ENCODE data around the gene COL18A1.

Gene COL18A1

GRCh38 chr21:45457161-45457831, 52.3 kb downstream of the COL18A1 start:
- DNase-seq: no peak

- DNase-seq: no peak
Measured at GRCh38 chr21:45457832-45458172, 52.8 kb downstream of the COL18A1 start.

- DNase-seq: no peak
Measured at GRCh38 chr21:45458281-45459170, 53.6 kb downstream of the COL18A1 start.

- no peak for DNase-seq
Measured at GRCh38 chr21:45459171-45460010, 54.4 kb downstream of the COL18A1 start.

- no peak for DNase-seq
Measured at GRCh38 chr21:45460011-45460565, 55.1 kb downstream of the COL18A1 start.

- DNase-seq: no peak
Measured at GRCh38 chr21:45460611-45461368, 55.8 kb downstream of the COL18A1 start.

- no peak for DNase-seq
Measured at GRCh38 chr21:45461369-45461750, 56.4 kb downstream of the COL18A1 start.

- DNase-seq: no peak
Measured at GRCh38 chr21:45461806-45462341, 56.9 kb downstream of the COL18A1 start.

- no peak for DNase-seq
Measured at GRCh38 chr21:45463871-45464270, 58.9 kb downstream of the COL18A1 start.

- DNase-seq: no peak
Measured at GRCh38 chr21:45464309-45464708, 59.3 kb downstream of the COL18A1 start.

- no peak for DNase-seq
Measured at GRCh38 chr21:45465105-45465504, 60.1 kb downstream of the COL18A1 start.

GRCh38 chr21:45465611-45466329, 60.8 kb downstream of the COL18A1 start:
- DNase-seq: no peak

GRCh38 chr21:45466330-45467220, 61.6 kb downstream of the COL18A1 start:
- DNase-seq: no peak

GRCh38 chr21:45467221-45467779, 62.3 kb downstream of the COL18A1 start:
- DNase-seq: no peak

GRCh38 chr21:45468051-45468970, 63.3 kb downstream of the COL18A1 start:
- DNase-seq: no peak

- no peak for DNase-seq
Measured at GRCh38 chr21:45468971-45469272, 64.0 kb downstream of the COL18A1 start.

- no peak for DNase-seq
Measured at GRCh38 chr21:45469273-45470086, 64.5 kb downstream of the COL18A1 start.

GRCh38 chr21:45470087-45470515, 65.1 kb downstream of the COL18A1 start:
- no peak for DNase-seq
